GM12873 (cell line): ENCODE measurements around the gene NBDY.

ENCODE experiments used
- TF ChIP-seq, protein P1 (sequence below): IDR thresholded peaks from 2 replicates; pipeline ENCODE4 v1.5.1; 2012; ENCODE audit warnings: low read depth, mild to moderate bottlenecking, moderate library complexity, low read length, control low read depth; ENCODE audit not compliant: insufficient read depth; ENCODE audit errors: missing control alignments

NBDY gene, protein sequence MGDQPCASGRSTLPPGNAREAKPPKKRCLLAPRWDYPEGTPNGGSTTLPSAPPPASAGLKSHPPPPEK

DNA sequence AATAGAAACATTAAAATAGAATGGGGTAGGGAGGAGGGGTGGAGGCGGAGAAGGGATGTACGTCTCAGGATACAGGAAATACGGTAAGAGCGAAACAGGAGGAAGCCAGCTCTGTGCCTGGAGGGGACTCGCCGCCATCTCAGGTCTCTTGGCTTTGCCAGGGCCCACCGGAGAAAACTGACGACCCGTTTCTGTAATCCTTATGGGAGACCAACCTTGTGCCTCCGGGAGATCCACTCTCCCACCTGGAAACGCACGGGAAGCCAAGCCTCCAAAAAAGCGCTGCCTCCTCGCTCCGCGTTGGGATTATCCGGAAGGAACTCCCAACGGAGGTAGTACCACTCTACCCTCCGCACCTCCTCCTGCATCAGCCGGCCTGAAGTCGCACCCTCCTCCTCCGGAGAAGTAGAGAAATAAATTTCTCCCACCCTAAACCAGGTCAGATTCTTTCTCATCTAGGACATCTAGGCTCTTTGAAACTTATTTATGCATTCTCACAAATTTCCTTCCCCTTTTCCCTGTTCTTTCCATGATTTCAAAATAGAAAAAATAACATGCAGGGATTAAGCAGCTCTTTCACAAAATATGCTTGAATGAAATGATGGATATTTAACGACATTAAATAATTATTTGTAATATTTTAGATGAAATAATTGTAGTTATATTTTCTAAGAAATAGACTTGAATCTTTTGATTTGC is at the start of gene NBDY:
Gene NBDY, plus strand, starts transcription at position 92 of the 699 bp plus-strand sequence. Its CDS starts 111 bp downstream, at position 203.
- TF ChIP-seq, protein P1, sequence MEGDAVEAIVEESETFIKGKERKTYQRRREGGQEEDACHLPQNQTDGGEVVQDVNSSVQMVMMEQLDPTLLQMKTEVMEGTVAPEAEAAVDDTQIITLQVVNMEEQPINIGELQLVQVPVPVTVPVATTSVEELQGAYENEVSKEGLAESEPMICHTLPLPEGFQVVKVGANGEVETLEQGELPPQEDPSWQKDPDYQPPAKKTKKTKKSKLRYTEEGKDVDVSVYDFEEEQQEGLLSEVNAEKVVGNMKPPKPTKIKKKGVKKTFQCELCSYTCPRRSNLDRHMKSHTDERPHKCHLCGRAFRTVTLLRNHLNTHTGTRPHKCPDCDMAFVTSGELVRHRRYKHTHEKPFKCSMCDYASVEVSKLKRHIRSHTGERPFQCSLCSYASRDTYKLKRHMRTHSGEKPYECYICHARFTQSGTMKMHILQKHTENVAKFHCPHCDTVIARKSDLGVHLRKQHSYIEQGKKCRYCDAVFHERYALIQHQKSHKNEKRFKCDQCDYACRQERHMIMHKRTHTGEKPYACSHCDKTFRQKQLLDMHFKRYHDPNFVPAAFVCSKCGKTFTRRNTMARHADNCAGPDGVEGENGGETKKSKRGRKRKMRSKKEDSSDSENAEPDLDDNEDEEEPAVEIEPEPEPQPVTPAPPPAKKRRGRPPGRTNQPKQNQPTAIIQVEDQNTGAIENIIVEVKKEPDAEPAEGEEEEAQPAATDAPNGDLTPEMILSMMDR: no peak

DNA sequence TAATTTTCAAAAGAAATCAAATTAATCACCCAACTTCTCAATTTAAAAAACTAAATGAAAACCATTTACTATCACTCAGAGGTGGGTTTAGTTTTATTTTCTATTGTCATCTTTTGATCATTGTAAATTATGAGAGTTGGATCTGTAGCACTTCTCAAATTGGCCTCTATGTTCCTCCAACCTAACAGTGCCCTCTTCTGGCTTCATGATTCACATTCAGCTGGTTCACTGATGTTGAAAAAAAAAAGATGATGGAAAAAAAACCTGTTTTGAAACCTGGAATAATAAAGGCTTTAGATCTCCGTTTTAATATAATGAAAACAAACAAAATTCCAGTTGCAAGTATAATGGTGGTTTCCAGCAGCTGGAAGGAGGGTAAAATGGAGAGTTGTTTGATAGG is 2.4 kb upstream of the NBDY start:
- TF ChIP-seq, protein P1: peak; percentile 62

GRCh38 chrX:56727531-56727930 is 1.5 kb upstream of the NBDY start:
- TF ChIP-seq, protein P1: no peak

GRCh38 chrX:56728321-56728720 is 722 bp upstream of the NBDY start:
- TF ChIP-seq, protein P1: no peak

- TF ChIP-seq, protein P1: no peak
These were observed 291 bp upstream of the NBDY start for GRCh38 chrX:56728752-56729151.

GRCh38 chrX:56733459-56734046 is 4.5 kb downstream of the NBDY start:
- TF ChIP-seq, protein P1: peak; percentile 76

DNA sequence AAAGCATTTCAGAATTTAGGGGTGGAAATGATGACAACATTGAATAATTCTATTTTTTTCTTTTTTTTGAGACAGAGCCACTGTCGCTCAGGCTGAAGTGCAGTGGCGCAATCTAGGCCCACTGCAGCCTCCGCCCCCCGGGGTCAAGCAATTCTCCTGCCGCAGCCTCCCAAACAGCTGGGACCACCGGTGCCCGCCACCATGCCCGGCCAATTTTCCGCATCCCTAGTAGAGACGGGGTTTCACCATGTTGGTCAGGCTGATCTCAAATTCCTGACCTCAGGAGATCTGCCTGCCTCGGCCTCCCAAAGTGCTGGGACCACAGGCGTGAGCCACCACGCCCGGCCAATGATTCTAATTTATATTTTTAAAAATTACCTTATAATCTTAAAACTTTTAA is 7.2 kb downstream of the NBDY start:
- TF ChIP-seq, protein P1: no peak
